GM19468 (cell line): Measurements from ENCODE around the gene CD44.
"Not testable (repeated sequence)": the region's sequence is repeated elsewhere in the genome, so short reads cannot be mapped to it uniquely, and the experiment has no call there.

Experiments used
- ATAC-seq: cut with Tn5 transposase; IDR thresholded peaks from one replicate; pipeline ENCODE4 v1.9.1; 2021; ENCODE audit warnings: mild to moderate bottlenecking, moderate library complexity, moderate number of reproducible peaks; ENCODE audit not compliant: unreplicated experiment; ENCODE audit errors: extremely low read depth

Gene CD44

DNA sequence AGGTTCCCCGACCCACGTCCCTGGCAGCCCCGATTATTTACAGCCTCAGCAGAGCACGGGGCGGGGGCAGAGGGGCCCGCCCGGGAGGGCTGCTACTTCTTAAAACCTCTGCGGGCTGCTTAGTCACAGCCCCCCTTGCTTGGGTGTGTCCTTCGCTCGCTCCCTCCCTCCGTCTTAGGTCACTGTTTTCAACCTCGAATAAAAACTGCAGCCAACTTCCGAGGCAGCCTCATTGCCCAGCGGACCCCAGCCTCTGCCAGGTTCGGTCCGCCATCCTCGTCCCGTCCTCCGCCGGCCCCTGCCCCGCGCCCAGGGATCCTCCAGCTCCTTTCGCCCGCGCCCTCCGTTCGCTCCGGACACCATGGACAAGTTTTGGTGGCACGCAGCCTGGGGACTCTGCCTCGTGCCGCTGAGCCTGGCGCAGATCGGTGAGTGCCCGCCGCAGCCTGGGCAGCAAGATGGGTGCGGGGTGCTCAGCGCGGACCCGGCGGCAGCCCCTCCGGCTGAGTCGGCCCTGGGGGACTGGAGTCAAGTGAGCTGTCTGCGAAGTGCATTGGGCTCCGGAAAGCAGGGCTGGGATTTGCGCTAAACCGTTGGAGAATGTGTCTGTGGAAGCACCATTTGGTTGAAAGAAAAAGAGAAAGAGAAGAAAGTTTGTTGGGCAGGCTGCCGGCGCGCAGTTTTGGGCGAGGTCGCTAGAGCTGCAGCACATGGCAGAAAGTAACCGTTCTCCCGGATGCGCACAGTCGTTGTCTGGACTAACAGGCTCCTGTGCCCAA lies at the start of gene CD44:
CD44 (plus strand) TSS at position 229 of the 779 bp plus-strand sequence; CDS start at position 362, 133 bp downstream.
- ATAC-seq = no peak

DNA sequence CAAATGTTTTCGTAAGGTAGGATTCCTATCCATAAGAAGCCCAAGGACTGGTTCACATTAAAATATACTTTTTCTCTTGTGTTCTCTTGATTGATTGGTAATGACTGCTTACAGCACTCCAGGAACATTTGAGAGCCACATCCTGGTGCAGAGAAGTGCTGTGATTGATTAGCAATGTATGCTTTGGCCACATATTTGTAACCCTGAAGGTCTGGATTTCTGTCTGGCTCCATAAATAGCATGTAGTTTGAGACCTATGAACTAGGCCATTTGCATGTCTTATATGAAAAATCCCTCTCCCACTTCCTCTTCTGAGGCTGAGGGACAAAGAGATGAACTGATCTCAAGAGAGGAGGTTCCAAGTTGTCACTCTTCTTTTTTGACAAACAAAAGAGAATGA lies 49.3 kb upstream of the CD44 start:
- ATAC-seq = peak; percentile 58

GRCh38 chr11:35090125-35090524 lies 48.8 kb upstream of the CD44 start:
- ATAC-seq = no peak

GRCh38 chr11:35090991-35091390 lies 48.0 kb upstream of the CD44 start:
- ATAC-seq = not testable (repeated sequence)

- ATAC-seq = no peak
These were observed 42.2 kb upstream of the CD44 start for GRCh38 chr11:35096723-35097122.

DNA sequence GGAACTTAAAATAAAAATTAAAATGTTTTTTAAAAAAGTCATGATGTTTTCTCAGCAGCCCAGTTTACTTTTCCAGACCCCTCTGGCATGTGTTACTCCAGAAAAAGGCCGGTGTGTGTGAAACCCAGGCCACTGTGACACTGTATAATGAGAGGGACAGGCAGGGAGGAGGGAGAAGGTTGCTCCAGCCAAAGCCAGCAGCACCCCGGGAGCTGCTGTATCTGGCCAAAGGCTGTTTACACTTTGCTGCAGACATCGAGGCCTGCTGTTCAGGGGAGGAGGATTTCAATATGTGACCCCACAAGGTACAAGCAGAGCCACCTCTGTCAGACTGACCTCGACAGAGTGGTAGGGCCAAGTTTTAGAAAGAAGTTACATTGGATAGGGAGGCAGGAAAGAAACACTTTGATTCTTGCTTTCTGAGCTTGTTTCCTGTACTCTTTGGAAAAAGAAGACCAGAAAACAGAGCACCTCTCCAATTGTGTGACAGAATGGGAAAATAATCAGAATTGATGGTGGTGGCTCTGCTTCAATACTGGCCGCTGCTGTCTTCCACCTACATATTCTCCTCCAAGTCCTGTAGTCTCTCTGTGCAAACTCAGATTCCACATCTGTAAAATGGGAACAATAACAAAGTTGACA lies 41.0 kb upstream of the CD44 start:
- ATAC-seq = no peak

- no peak for ATAC-seq
These were observed 40.1 kb upstream of the CD44 start for GRCh38 chr11:35098855-35099254.

DNA sequence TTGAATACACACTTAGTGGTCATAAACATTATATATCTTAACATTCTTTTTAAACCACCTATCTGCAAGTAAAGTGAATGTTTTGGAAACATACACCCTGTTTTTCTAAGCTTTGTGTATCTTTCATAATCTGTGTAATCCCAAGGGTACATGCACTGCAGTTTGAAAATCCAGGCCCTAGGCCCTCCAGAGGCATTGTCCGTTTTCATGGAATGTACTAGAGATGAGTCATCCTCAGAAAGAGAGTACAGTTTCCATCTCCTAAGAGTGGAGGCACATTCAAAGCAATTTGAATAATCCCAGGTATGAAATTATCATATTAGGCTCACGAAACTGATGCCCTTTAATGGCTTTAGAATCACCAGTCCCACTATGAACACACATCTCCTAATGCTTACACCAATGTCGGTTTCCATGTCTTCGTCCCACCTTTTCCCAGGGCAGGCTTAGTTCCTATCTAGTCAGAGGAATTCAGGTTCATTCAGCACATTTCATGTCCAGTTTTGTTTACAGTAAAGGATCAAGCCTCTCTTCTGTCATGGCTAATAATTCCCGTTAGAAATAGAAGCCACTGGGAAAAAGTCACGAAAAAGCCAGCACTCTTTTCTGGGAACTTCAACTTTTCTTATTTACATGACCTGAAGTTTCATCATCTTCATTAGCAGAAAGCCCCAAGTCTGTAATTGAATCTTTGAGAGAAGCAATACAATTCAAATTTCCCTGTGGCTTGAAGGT lies 39.5 kb upstream of the CD44 start:
- no peak for ATAC-seq

DNA sequence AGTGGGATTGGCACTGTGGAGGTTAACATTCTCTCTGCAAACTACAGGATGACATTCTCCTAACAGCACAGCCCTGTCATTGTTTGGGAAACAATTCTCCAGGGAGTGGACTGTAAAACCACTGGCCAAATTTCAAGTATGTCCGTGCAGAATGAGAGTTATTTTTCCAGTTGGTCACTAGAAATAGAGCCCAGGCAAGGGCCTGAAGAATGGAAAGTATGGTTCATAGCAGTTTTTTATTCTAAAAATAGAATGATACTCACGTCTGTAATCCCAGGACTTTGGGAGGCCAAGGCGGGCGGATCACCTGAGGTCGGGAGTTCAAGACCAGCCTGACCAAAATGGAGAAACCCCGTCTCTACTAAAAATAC lies 39.0 kb upstream of the CD44 start:
- no peak for ATAC-seq

- no peak for ATAC-seq
These were observed 37.7 kb upstream of the CD44 start for GRCh38 chr11:35101223-35101622.

GRCh38 chr11:35102267-35102666 lies 36.7 kb upstream of the CD44 start:
- no peak for ATAC-seq

DNA sequence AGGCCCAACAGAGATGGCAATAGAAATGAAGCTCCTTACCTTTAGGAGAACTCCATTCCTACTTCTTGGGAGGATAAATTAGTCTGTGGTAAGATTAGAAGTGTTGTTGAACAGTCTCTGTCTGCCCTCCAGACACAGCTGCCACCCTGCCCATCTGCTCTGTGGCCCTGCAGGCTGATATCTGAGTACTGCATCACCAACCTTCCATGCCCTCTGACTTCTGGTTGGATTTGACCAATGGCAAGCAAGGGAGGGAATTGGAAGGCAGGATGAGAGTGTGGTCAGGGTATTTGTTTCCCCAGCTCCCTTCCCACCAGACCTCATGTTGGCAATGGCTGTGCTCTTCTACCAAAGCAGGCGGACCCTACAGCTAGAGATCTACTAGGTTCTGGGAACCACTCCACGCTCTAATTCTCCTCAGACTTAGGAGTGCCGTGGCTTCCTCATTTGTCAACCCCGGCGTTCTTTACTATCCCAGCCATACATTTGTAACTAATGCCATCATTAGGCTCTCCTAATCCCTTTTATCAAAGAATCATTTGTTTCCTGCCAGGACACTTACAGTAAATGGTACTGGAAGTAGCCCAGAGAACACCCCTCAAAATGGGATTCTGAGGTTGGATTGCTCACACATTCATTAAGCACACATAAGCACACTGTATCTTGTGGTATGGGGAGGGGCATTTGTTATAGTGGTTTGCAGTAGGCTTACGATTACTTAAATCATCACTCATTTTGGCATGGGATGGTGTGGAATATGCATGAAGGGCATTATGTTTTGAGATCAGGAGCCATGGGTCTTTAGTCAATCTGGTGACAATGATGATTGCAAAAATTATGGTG lies 35.4 kb upstream of the CD44 start:
- ATAC-seq = no peak

DNA sequence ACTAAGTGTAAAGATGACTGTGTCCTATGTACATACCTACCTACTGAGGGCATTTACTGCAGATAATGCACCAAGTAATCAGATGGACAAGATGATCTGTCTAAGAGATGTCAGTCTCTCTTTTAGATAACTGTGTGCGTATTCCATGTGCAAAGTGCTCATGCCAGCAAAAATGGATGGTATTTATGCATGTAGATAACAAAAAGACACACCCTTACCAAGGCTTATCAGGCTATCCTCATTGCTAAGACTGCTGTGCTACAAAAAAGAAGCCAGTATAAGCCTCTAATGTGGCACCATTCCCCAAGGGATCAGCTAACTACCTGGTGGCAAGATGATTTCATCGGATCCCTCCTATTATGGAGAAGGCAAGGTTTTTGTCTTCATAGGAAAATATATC lies 34.3 kb upstream of the CD44 start:
- ATAC-seq = no peak

- no peak for ATAC-seq
These were observed 33.5 kb upstream of the CD44 start for GRCh38 chr11:35105319-35106079.

DNA sequence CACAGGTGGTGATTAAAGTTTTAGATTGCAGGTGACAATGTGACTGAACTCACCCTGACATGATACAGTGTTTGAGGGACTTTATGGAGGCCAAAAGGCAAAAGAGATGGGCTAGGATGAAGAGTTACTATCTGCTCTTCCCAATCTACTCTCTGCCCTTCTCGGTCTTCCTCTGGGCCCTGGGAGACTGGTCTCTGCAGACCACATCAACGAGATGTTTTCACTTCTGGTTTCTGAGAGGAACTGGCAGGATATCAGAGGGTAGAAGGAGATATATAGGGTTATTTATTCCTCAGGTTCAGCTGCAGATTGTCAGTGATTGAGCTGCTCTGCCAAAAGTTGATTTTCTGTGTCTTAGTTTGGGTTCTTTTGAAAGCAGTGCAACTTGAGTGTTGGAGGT lies 32.4 kb upstream of the CD44 start:
- ATAC-seq = no peak

- ATAC-seq = no peak
These were observed 31.1 kb upstream of the CD44 start for GRCh38 chr11:35107861-35108260.

DNA sequence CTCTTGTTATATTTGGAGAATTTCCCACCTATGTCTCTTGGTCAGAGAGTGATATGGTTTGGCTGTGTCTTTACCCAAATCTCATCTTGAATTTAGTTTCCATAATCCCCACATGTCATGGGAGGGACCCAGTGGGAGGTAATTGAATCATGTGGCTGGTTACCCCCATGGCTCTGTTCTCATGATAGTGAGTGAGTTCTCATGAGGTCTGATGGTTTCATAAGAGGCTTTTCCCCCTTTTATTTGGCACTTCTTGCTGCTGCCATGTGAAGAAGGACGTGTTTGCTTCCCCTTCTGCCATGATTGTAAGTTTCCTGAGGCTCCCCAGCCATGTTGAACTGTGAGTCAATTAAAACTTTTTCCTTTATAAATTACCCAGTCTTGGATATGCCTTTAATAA lies 30.6 kb upstream of the CD44 start:
- ATAC-seq = not testable (repeated sequence)

DNA sequence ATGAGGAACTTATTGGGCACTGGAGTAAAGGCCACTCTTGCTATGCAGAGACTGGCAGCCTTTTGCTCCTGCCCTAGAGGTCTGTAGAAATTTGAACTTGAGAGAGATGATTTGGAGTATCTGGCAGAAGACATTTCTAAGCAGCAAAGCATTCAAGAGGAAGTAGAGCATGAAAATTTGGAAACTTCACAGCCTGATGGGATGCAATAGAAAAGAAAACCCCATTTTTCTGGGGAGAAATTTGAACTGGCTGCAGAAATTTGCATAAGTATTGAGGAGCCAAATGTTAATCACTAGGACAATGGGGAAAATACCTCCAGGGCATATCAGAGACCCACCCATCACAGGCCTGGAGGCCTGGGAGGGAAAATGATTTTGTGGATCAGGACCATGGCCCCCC lies 29.9 kb upstream of the CD44 start:
- ATAC-seq = no peak

DNA sequence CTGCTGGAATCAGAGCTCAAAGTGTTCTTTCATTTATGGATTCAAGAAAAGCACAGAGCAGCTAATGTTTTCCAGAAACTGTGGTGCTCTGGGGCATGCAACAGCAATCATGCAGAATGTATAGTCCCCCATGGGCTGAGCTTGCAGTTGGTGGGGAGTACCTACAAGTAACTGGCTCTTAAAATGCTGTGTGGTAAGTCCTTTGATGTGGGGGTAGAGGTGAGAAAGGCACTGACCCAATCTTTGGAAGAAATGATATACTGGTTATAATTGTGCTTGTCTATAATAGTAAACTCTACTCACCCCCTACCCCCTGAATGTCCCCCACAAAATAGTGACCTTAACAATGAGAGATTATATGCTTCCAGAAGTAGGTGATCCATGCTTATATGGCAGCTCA lies 29.1 kb upstream of the CD44 start:
- no peak for ATAC-seq
